ENCODE results near the gene NFXL1. TPM values are rescaled to one million over a fixed set of nuclear protein-coding genes. Genes with fewer than 3 reads are reported as not detected.

The NFXL1 gene
- total RNA-seq, 2 experiments from 2014 or later: 17.9 to 28.4 TPM

DNA sequence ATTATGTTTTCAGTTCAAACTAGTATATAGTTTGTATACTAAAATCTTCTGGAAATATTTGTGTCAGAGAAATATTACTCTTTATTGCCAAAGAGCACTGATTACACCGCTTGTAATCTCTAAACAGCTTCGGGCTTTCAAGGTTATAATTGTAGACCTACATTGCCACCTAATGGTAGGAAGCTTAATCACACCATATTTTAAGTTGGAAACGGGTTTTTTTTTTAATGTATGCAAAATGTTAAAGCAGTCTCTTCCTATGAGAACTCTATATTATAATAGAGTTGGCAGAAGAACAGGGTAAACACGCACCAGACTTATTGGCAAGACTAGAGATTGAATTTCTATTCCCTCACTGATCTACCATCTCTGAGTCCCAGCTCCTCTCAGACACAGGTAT is 19.5 kb upstream of the NFXL1 start:
- Histone ChIP-seq H2AFZ (ENCODE audit: low read length) (no peak overlapping the region), H3K36me3 (ENCODE audit: insufficient read depth, low read length) (no peaks in the 10 kb centered on the region), H3K27ac (ENCODE audit: low read depth, low read length, poor library complexity, severe bottlenecking) (no peak overlapping the region), H3K79me2 (ENCODE audit: insufficient read depth, low read depth, low read length) (no peaks in the 10 kb centered on the region), H3K4me2 (ENCODE audit: low read length) (no peak overlapping the region), H3K4me1 (ENCODE audit: insufficient read depth, low read length, poor library complexity, severe bottlenecking) (no peaks in the 10 kb centered on the region), H3K4me3 (ENCODE audit: low read depth, low read length, poor library complexity, severe bottlenecking) (no peak overlapping the region), H3K9me2 (ENCODE audit: insufficient read depth, low read length) (no peaks in the 10 kb centered on the region), H4K20me1 (ENCODE audit: insufficient read depth, low read length) (no peaks in the 10 kb centered on the region), H3K9me3 (ENCODE audit: low read length) (no peaks in the 10 kb centered on the region)
- no TSS peak for BruUV-seq (replicated peaks)
- TF ChIP-seq EZH2phosphoT487 (IDR thresholded peaks at IDR 0.05; ENCODE audit: borderline replicate concordance, low read depth, low read length): no peak
- TF ChIP-seq, protein P1, sequence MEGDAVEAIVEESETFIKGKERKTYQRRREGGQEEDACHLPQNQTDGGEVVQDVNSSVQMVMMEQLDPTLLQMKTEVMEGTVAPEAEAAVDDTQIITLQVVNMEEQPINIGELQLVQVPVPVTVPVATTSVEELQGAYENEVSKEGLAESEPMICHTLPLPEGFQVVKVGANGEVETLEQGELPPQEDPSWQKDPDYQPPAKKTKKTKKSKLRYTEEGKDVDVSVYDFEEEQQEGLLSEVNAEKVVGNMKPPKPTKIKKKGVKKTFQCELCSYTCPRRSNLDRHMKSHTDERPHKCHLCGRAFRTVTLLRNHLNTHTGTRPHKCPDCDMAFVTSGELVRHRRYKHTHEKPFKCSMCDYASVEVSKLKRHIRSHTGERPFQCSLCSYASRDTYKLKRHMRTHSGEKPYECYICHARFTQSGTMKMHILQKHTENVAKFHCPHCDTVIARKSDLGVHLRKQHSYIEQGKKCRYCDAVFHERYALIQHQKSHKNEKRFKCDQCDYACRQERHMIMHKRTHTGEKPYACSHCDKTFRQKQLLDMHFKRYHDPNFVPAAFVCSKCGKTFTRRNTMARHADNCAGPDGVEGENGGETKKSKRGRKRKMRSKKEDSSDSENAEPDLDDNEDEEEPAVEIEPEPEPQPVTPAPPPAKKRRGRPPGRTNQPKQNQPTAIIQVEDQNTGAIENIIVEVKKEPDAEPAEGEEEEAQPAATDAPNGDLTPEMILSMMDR (conservative IDR thresholded peaks at IDR 0.05; ENCODE audit: low read length): peak; percentile 91
- intact Hi-C loops (cut with micrococcal nuclease; ENCODE audit: unreplicated experiment): loop anchor here (1.0 to 5.0 kb wide), 4 partner anchors 97 to 267 kb away; partner anchors contain the start of gene CORIN
- ChIA-PET CTCF (ENCODE audit: unreplicated experiment) (no interaction called here), POLR2A (no interaction called here)
- peak; percentile 64 for DNase-seq (ENCODE audit: low spot score)

GRCh38 chr4:47930971-47931804 is 16.8 kb upstream of the NFXL1 start:
- Histone ChIP-seq H3K9me2 (ENCODE audit: insufficient read depth, low read length) (no peaks in the 10 kb centered on the region), H3K27ac (ENCODE audit: low read depth, low read length, poor library complexity, severe bottlenecking) (no peak overlapping the region), H3K36me3 (ENCODE audit: insufficient read depth, low read length) (no peaks in the 10 kb centered on the region), H3K4me2 (ENCODE audit: low read length) (no peak overlapping the region), H4K20me1 (ENCODE audit: insufficient read depth, low read length) (no peaks in the 10 kb centered on the region), H3K4me1 (ENCODE audit: insufficient read depth, low read length, poor library complexity, severe bottlenecking) (peaks cover 5% of the 10 kb centered on the region), H3K79me2 (ENCODE audit: insufficient read depth, low read depth, low read length) (no peaks in the 10 kb centered on the region), H3K9me3 (ENCODE audit: low read length) (no peaks in the 10 kb centered on the region), H2AFZ (ENCODE audit: low read length) (no peak overlapping the region), H3K4me3 (ENCODE audit: low read depth, low read length, poor library complexity, severe bottlenecking) (no peak overlapping the region)
- no peak for DNase-seq (ENCODE audit: low spot score)
- CTCF ChIA-PET (ENCODE audit: unreplicated experiment): interaction anchor here (0.6 kb wide), 1 partner anchor 218 kb away, joined by 3 read pairs; no protein-coding TSS in a partner anchor
- intact Hi-C loops (cut with micrococcal nuclease; ENCODE audit: unreplicated experiment): loop anchor here (5.0 kb wide), 2 partner anchors 94 to 264 kb away; partner anchors contain the start of gene CORIN
- no TSS peak for BruUV-seq (replicated peaks)
- POLR2A ChIA-PET: interaction anchor here (0.5 to 0.7 kb wide), 3 partner anchors 50 to 82 kb away, joined by 3 read pairs; no protein-coding TSS in a partner anchor
- no peak for TF ChIP-seq EZH2phosphoT487 (IDR thresholded peaks at IDR 0.05; ENCODE audit: borderline replicate concordance, low read depth, low read length)
- TF ChIP-seq, protein P1 (conservative IDR thresholded peaks at IDR 0.05; ENCODE audit: low read length): no peak
